ENCODE results near the gene ALKBH7. TPM values are rescaled to one million over a fixed set of nuclear protein-coding genes. Genes with fewer than 3 reads are reported as not detected.

The ALKBH7 gene
- total and polyA plus RNA-seq, 2 of the 13 experiments (the other 11 are each of a cell fraction or from before 2014, with no cell fraction given), result 29.6 to 45.9 TPM

GRCh38 chr19:6393074-6393982 is 20.7 kb downstream of the ALKBH7 start, which contains the start of gene GTF2F1 (continued):
- TF ChIP-seq, protein P1, sequence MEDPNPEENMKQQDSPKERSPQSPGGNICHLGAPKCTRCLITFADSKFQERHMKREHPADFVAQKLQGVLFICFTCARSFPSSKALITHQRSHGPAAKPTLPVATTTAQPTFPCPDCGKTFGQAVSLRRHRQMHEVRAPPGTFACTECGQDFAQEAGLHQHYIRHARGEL (CRISPR knock-in tag; IDR thresholded peaks at IDR 0.05), result no peak
- TF ChIP-seq SIX4 (CRISPR knock-in tag; IDR thresholded peaks at IDR 0.05) (0 out of 2 replicates have a peak, but pooled peaks have one; percentile 45), HHEX (CRISPR knock-in tag; IDR thresholded peaks at IDR 0.05) (0 out of 2 replicates have a peak, but pooled peaks have one; percentile 12), ZSCAN25 (CRISPR knock-in tag; IDR thresholded peaks at IDR 0.05) (no peak), NFYC (CRISPR knock-in tag; IDR thresholded peaks at IDR 0.05) (no peak; the same call in 1 of the 2 replicates), ZBTB38 (CRISPR knock-in tag; IDR thresholded peaks at IDR 0.05) (no peak), ZKSCAN1 (IDR thresholded peaks at IDR 0.05; ENCODE audit: low read length) (no peak), ZBED4 (CRISPR knock-in tag; IDR thresholded peaks at IDR 0.05; ENCODE audit: borderline replicate concordance) (peak; percentile 37; the same call in 1 of the 2 replicates), RBM39 (IDR thresholded peaks at IDR 0.05; ENCODE audit: low read depth, low read length, poor library complexity, severe bottlenecking) (peak; percentile 16), SP2 (CRISPR knock-in tag; IDR thresholded peaks at IDR 0.05) (peak; percentile 67), TFDP2 (CRISPR knock-in tag; IDR thresholded peaks at IDR 0.05) (peak; percentile 12; the same call in 1 of the 2 replicates), RBM22 (optimal IDR thresholded peaks at IDR 0.05; ENCODE audit: low read length) (peak; percentile 81), ASH2L (IDR thresholded peaks at IDR 0.05; ENCODE audit: insufficient read length, low read depth, low read length) (peak; percentile 71), RXRA (CRISPR knock-in tag; IDR thresholded peaks at IDR 0.05) (peak; percentile 59)
- TF ChIP-seq, protein P2, sequence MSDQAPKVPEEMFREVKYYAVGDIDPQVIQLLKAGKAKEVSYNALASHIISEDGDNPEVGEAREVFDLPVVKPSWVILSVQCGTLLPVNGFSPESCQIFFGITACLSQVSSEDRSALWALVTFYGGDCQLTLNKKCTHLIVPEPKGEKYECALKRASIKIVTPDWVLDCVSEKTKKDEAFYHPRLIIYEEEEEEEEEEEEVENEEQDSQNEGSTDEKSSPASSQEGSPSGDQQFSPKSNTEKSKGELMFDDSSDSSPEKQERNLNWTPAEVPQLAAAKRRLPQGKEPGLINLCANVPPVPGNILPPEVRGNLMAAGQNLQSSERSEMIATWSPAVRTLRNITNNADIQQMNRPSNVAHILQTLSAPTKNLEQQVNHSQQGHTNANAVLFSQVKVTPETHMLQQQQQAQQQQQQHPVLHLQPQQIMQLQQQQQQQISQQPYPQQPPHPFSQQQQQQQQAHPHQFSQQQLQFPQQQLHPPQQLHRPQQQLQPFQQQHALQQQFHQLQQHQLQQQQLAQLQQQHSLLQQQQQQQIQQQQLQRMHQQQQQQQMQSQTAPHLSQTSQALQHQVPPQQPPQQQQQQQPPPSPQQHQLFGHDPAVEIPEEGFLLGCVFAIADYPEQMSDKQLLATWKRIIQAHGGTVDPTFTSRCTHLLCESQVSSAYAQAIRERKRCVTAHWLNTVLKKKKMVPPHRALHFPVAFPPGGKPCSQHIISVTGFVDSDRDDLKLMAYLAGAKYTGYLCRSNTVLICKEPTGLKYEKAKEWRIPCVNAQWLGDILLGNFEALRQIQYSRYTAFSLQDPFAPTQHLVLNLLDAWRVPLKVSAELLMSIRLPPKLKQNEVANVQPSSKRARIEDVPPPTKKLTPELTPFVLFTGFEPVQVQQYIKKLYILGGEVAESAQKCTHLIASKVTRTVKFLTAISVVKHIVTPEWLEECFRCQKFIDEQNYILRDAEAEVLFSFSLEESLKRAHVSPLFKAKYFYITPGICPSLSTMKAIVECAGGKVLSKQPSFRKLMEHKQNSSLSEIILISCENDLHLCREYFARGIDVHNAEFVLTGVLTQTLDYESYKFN (CRISPR knock-in tag; conservative IDR thresholded peaks at IDR 0.05), result no peak; the same call in 1 of the 2 replicates
